Esophagus mucosa (tissue), 1 donor: ENCODE data around the gene CUZD1. TPM values are rescaled to one million over a fixed set of nuclear protein-coding genes. Genes with fewer than 3 reads are reported as not detected.

Source experiments
- ATAC-seq: fragments of 200-7000 bp; cut with Tn5 transposase; one replicate; pipeline ENCODE4 v1.9.1; 2020
- total RNA-seq: library from RNA; stranded (reverse); gene quantifications from one replicate; pipeline ENCODE4 v1.2.4, GENCODE V29; 2023
- donor health status: DM: yes; HTN: yes; CAD: no.

Gene CUZD1
- total RNA-seq, 1 donor from 2014 or later, result 0.24 TPM

- no peak for ATAC-seq
Measured at GRCh38 chr10:122855745-122856144, 10.1 kb upstream of the CUZD1 start.

GRCh38 chr10:122854648-122855047 lies 9.0 kb upstream of the CUZD1 start:
- ATAC-seq, result no peak

DNA sequence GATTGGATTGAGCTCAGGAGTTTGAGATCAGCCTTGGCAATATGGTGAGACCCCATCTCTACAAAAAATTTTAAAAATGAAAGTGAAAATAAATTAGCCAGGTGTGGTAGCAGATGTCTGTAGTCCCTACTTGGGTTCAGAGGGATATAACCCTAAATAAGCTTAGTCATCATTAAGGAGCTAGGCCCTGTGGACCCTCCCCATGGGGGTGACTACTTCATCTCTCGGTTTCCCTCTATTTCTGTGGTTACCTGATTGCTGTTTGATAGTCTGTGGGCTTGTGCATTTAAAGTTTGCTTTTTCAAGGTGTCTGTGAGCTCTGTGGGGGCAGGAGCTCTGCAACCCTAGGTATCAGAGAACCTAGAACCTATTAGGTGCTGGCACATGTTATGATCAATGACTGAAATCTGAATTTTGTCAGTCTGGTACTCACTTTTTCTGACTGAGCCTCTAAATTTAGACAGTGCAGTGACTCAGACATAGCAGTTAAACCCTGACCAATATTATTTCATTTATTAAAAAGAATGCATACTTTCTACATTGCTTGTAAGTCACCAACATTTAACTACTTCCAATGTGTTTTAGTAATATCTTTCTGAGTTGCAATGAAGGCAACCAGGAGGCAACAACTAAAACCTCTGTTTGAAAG lies 8.1 kb upstream of the CUZD1 start:
- ATAC-seq, result no peak

DNA sequence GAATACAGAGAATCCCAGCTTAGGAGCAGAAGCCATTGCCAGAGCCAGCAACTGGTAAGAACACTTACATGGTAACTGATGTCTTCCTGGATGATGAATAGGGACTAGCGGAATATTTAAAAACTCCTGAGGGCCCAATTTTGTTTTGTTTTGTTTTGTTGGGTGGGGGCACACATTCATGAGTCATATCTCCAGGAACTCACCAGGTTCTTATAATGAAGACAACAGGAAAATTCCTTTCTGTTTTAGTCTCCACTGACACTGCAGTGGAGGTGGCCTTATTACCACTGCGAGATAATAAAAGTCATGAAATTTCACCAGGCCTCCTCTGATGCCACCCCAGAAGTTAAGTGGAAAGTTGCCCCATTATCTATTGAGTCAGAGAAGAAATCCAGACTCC lies 6.6 kb upstream of the CUZD1 start:
- no peak for ATAC-seq

- no peak for ATAC-seq
Measured at GRCh38 chr10:122850705-122851640, 5.3 kb upstream of the CUZD1 start.

GRCh38 chr10:122849900-122850605 lies 4.4 kb upstream of the CUZD1 start:
- ATAC-seq, result no peak

DNA sequence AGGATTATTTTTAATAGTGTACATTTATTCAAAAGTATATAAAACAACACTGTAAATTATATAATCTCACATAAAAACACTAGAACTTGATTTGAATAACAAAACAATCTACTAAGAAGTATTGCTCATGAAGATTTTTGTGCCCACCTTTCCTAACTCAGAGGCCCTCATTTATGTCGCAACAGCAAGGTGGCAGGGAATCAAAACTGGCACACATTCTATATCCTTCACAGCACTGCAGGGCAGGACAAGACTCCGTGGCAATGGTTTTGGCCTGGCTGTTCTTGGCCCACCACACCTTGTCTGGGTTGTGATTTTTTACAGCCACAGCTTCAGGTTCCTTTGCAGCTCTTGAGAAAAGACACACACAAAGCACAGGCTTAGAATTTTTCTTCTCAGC lies 3.4 kb upstream of the CUZD1 start:
- ATAC-seq, result no peak

DNA sequence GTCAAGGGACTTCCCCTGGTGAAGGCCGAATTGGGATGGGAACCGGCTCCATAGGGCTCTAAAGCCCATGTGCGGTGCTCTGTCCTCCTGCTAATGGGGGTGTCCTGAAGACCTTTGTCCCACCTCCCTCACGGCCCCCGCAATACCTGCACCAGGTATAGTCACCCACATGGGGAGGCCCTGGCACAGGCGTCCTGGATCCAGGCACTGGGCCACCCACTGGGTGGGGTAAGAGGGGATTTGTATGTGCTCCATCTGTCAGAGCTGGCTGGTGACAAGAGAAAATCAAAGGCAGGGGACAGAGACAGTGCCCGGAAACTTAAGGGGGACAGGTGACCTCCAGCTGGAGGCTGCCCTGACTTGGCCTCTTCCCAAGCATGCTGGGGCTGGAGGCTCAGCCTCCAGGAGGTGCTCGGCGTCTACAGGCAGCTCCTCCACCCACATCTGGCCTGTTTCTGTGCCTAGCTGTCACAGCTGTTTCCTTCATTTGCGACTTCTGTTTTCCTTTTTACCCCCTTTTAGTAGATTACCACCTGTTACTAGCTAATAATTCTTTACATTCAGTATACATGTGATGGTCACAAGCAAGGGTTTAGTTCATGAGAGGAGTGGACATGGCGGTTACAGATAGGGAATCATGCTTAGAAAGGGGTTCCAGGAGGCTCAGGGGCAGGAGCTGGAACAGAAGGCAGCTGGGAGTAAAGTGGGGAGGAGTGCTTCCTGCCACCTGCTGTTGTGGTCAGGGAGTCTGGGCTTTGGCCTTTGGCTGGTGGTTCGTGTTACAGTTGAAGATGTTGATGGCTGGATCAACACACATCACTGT lies 2.3 kb upstream of the CUZD1 start:
- ATAC-seq, result no peak

DNA sequence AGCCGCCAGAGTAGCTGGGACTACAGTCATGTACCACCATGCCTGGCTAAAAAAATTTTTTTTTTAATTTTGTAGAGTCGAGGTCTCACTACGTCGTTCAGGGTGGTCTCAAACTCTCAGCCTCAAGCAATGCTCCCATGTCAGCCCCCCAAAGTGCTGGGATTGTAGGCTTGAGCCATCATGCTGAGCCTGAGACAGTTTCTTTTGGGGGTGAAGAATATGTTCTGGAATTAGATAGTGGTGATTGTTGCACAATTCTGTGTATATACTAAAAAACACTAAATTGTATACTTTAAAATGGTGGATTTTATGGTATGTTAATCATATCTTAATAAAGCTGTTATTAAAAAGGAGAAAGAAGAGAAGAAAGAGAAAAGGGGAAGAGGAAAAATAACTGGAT lies 1.5 kb downstream of the CUZD1 start:
- no peak for ATAC-seq

GRCh38 chr10:122841569-122841968 lies 4.1 kb downstream of the CUZD1 start:
- no peak for ATAC-seq

DNA sequence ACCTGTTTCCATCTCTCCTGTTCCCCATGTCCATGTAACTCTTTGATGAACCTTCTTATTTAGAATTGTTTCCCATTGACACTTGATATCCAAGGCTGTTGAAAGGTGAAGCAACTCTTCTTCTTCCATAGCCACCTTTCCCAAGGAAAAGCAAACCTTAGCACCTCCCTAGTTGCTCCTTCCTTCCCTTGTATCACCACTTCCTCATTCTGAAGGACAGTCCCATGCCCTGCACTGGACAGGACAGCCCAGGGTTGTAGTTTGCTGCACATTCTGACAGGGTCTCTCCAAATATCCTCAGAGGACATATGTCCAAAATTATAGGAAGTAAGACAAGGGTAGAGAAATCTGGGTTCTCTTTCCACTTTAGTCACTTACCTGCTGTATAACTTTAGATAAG lies 6.2 kb downstream of the CUZD1 start:
- no peak for ATAC-seq

DNA sequence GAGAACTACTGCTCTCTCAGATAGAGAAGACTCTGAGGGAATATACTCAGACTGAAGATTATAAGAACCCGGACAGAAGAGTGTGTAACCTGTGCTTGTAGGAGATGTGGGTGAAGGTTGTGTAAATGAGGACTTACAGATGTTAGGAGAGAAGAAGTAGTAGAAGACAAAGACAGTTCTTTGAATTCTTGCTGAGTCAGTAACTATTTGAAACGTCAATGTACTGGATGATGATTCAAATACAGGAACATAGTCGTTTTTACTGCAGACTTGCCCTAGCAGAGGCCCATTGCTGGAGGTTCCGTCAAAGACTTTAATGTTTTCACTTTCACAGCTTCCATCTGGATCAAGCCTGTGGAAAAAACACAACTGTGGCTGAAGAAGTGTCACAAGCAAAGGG lies 6.8 kb downstream of the CUZD1 start:
- no peak for ATAC-seq

GRCh38 chr10:122835908-122836307 lies 9.7 kb downstream of the CUZD1 start:
- no peak for ATAC-seq

- ATAC-seq, result no peak
Measured at GRCh38 chr10:122830965-122831353, 14.7 kb downstream of the CUZD1 start.

GRCh38 chr10:122830273-122830964 lies 15.2 kb downstream of the CUZD1 start:
- no peak for ATAC-seq

DNA sequence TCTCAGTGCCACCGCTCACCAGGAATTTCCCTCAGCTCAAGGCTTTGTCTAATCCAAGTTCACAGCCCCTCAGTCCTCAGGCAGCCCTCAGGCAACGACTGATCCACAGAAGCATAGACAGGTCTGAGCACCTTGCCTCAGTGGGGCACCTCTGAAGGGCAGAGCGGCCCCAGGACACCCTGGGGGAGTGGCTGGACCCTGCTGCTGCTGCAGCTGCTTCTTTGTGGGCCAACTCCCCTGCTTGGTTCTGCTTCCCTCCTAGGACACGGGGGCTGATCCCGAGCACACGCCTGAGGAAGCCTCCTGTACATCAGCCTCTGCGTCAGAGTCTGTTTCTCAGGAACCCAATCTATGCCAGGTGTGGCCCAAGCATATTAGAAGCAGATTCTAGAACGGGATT lies 16.2 kb downstream of the CUZD1 start:
- no peak for ATAC-seq

DNA sequence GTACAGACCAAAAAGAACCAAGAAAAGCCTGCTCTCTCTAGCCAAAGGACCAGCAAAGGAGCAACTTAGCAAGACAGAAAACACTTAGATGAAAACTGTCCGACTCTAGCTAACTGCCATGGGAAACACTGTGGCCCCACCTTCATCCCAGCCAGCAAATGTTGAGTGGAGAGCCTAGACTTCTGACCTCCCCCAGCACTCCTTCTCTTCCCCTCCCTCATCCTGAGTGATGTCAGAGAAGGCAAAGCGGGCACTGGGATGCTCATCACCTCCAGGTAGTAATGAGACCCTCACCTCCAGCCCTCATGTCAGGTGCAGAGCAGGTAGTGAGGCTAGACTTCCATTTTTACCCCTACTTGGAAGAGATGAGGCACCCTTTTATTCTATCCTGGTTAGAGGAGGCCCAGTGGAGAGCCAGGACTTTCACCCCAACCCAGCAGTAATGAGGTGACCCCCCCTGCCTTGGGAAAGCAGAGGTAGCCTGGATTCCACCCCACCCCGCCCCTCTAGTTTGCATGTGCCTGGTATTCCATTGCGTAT lies 16.9 kb downstream of the CUZD1 start:
- no peak for ATAC-seq

- no peak for ATAC-seq
Measured at GRCh38 chr10:122827302-122827701, 18.4 kb downstream of the CUZD1 start.

DNA sequence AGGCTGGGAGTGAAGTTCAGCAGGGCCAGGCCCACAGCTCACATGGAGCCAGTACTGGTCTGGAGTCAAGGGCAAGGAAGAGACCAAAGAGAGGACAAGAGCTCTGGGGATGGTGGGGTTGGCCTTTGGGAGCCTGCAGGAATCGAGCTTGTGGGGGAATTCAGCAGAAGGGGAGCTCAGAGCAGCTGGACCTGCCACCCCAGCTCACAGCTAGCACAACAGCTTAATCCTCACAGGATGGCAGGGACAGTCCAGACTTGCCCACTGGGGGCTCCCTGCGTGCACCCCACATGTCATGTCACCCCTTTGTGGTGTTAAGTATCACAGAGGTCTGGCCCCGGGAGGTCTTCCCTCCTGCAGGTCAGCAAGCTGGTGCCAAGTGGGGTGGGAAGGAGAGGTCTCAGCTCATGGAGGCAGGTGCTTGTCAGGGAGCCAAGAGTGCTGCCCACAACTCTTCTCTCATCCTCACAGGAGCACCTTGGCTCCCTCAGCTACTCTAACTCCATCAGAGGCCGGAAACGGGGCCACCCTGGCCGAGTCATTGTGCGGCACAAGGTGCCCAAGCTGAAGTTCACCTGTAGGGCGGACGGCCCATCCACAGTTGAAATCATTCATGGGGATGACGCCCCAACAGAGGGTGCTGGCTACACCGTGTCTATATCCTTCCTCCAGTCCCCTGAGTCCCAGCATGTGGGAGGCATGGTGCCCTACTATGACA lies 22.5 kb downstream of the CUZD1 start:
- ATAC-seq, result no peak

DNA sequence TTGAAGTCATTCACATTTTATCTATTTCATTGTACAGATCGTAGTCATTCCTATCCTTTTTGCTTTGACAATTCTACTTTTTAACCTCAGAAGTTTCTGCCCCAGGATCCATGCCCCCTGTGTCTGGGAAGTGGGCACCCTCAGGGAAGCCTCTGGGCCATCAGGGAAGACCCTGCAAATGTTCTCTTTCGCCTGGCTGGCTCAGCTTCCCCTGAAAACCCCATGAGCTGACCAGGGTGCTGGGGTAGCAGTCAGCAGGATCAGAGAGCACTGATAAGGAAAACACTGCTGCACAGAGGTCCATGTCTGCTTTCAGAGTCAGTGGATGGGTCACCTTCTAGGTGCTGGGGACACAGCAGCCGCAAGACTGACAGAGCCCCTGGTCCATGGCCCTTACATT lies 23.8 kb downstream of the CUZD1 start:
- ATAC-seq, result no peak

DNA sequence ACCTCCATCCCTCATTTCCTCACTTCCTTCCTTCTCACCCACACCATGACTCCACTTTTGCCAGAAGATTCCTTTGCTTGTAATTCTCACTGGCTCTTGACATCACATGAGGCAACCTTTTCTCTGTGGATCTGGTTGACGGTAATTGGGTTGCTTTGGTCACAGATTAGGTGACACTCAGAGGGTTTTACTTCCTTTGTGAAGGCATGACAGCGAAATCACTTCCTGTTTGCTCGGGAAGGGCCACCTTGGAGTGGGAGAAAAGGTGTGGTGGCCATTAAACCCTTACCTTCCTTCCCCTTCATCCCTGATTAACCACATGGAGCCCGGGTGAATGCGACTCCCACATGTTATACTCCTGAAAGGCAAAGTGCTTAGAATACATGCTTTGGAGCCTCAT lies 30.2 kb downstream of the CUZD1 start:
- no peak for ATAC-seq
